Measurements from ENCODE around the gene VOPP1.
A peak's percentile ranks its signal among the peaks of the same experiment; 100 is the strongest.

The VOPP1 gene

DNA sequence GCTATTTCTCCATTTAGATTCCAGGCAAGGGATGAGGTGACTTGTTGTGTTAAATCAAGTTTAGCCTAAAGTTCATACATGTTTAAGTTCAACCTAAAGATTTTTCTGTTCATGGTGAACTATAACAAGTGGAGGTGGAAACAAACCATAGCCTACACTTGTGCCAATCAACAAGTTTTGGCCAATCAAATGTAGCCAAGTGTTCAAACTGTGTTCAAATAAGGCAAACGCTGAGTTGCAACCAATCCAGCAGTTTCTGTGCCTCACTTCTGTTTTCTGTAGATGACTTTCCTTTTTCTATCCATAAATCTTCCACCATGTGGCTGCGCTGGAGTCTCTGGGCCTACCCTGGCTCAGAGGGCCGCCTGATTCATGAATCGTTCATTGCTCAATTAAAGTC, 4.5 kb upstream of the VOPP1 start:
- no peak for DNase-seq

DNA sequence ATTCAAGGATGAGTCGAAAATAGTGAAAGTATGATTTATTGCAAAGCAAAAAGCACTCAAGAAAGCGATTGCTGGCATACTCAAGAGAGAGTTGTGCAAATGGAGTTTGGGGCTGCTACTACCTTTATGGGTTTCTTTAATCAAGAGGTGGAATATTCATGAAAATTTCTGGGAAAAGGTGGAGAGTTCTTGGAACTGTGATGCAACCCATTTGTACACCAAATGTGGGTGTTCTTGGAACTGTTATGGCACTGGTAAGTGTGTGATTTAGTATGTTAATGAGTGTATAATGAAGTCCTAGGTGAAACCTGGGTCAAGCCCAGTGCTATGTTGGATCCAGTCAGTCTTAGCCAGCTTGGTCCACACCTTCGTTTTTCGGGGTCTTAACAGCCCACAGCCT, 3.4 kb upstream of the VOPP1 start:
- DNase-seq, result no peak

DNA sequence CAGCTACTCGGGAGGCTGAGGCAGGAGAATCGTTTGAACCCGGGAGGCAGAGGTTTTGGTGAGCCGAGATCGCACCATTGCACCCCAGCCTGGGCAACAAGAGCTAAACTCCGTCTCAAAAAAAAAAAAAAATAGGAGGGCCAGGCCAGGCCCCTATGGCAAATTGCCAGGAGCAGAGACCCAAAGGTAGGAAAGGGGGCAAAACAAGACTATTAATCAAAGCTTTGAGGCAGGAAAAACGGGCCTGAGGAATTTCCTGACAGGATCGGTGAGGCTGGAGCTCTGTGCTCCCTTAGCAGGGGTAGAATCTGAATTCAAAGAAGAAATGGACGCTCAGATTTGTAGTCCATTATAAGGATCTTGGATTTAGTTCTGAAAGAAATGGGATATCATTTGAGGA, 2.8 kb upstream of the VOPP1 start:
- no peak for DNase-seq

DNA sequence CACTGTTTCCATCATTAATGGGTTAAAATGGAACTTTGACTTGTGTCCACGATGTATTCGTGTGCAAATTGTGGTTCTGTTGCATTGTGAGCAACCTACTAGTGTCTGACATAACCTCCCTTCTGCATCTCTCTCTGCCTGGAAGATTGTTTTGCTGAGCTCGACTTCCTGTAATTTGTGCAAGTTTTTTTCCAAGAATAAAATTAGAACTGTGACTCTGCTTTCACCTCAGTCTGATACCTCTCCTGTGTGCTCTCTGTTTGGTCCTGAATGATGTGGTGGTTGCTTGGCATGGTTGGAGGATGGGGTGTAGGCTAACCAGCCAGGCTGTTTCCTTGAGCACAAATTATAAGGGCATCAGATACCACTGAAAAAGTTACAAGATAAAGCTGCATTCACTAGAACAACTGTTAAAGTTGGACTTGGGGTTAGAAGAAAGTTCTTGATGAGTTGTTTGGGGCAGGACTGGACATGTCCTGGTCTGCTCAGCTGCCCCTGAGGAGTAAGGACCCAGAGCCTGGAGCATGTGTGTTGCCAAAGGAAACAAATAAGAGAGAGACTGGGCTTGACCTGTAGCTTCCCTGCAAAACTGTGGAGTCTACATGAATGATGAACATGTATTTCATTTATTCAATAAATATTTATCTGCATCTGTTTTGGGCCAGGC, 1.9 kb upstream of the VOPP1 start:
- DNase-seq, result no peak

DNA sequence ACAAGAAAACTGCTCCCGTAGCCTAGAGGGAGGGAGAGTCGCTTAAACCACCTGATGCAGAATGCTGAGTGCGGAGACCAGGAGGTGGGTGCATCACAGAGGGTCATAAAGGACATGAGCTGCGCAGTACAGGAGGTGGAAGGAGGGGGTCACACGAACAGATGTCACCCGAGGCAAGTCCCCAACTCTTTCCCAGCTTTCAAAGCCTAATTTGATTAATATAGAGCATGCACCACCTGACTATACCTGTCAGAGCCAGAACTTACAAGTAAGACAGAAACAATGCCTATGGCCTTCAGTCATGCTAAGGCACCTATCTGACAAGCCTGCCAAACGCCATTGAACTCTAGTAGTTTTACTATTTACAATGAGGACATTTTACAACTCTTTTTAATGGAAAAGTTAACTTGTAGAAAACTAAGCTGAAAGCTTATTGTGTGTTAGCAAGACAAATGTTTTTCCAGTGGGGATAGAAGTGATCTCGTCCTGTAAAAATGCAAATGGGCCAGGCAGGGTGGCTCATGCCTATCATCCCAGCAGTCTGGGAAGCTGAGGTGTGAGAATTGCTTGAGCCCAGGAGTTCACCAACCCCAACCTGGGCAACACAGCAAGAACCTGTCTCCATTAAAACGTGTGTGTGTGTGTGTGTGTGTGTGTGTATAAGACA, 1.1 kb upstream of the VOPP1 start:
- no peak for DNase-seq

DNA sequence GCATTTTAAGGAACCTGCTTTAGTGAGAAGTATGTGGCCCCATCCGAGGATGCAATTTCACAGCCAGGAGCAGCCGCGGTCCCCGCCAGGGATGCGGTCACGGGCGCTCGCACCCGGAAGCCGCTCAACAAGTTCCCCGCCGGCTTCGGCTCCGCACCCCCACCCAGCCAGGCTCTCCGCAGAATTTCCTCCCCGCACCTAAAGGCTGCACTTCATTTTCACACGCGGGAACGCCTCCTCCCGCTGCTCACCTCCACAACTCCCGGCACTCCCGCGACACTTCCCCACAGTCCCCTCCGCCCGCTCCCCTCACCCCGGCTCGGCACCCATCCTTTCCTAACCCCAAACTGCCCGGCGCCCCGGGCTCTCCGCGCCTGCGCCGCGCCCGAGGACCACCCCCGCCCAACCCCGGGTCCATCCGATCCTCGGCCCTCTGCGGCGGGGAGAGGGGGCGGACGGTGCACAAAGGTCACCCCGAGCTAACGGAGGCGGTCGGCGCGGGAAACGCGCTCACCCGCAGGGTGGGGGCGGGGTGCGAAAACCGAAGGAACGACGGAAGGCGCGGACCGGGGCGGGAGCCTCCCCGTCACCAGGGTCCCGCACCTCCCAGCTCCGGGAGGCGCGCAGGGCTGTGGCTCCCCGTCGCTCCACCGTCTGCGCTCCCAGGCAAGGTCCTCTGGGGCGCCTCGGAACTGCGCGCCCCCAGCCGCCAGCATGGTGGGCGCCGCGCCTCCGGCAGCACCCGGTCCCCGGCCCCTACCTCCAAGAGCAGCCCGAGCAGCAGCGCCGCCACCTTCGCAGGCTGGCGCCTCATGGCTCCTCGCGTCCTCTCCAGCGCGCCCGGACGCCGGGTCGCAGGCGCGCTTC, 558 bp downstream of the VOPP1 start:
- DNase-seq, result peak; percentile 57

DNA sequence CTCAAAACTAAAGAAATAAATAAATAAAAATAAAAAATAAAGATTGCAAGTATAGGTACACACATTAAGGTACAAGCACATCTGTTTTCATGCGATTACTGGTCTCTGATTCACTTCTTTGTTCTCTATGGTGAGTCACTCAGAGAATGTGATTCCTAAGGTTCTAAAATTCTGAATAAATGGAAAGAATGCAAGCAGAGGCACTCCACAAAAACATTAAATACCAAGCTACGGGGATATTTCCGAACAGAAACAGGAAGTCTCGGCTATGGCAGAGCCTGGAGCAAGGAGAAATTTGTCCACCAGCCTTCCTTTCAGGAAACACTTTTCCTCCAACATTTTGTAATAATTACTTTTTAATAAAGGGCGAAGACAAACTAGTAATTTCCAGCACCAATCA, 1.4 kb downstream of the VOPP1 start:
- no peak for DNase-seq

DNA sequence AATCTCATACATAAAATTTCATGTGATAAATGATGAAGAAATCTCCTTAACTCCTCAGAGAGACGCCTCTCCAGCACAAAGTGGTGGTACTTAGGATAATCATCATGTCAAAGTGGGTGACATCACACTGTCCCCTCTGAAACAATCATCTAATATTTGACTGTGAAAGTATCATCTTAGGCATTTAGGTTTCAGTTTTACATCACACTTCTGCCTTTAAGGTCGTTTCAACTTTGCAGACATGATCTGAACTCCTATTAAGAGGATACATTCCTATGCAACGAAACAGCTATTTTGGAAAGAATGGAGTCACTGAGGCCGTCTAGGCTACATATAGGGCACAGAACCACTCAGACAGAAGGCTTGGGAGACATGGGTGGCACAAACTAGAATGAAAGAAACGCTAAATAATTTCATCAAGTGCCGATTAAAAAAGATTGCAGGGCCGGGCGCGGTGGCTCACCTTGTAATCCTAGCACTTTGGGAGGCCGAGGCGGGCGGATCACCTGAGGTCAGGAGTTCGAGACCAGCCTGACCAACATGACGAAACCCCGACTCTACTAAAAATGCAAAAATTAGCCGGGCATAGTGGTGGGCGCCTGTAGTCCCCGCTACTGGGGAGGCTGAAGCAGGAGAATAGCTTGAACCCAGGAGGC, 2.0 kb downstream of the VOPP1 start:
- no peak for DNase-seq

DNA sequence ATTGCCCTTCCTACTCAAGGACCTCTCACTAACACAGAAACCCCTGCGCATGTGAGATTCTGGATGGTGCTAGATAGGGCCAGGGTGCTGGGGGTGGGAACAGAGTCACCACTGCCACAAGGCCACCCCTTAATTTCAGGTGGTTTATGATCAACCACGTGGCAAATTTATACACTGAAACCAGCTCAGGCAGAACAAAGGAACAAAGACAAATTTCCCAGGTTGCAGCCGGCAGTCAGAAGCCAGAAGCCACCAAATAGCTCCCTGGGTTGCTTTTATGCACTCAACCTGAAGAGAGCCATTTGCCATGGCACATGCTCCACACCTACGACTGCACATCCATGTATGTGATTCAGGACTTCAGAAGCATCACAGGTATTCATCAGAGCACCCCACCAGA, 2.5 kb downstream of the VOPP1 start:
- DNase-seq, result peak; percentile 44

DNA sequence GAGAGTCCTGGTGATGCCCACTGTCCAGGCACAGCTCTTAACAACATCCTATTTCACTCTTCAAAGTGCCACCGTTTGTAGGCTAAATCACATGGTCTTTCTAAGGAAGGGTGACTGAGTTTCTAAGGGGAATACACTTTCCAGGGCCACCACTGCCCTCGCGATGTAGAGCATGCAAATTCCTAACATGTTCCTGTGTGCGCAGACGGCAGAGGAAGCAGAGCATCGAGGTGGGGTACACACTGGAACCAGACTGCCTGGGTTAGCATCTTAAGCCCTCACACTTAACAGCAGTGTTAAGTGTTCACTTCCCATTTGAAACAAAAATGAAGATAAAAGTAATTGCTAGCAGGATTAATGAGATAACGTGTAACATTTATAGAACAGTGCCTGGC, 3.0 kb downstream of the VOPP1 start:
- DNase-seq, result no peak

DNA sequence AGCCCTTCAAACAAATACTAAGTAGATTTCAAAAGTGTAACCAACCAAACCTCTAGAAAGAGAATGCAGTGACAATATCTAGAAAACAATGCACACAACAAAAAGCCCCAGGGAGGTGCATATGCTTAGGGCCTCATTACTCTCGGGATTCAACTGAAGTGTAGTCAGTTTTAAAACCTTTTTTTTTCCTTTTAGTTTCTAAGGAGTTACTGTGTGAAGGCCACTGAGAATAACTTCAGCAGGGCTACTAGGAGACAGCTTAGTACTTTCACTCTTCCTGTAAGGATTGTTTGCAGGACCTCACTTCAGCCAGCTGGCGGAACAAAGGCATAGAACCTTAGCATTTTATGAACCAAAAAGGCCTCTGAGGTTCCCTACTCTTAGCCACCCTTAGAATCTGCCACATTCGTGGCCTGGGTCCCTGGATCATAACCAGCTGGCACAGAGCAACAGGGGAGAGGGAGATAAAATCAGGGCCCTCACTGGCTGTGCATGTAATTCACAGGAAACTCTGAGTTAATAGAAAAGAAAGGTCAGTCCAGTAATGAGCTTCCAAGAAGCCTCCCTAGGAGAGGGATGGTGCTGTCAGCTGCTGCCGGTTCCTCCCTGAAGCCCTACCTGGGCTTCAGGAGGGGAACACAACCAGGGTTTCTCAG, 3.6 kb downstream of the VOPP1 start:
- no peak for DNase-seq

DNA sequence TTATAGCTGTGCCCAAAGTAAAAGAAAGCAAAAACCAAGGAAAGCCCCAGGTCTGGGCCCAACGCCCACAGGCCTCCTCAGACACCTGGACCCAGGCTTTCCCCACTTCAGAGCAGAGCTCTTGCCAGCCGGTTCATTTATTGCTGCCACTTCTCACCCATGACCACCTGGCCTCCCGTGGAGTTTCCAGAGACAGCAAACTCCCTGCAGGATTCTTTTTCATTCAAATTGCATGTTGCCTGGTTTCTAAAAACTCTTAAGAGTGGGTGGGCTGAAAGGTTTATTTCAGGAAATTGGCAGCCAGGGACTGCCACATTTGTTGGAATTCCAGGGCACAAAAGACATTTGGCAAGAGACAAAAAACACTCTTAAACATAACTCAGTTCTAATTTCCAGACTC, 4.7 kb downstream of the VOPP1 start:
- no peak for DNase-seq

DNA sequence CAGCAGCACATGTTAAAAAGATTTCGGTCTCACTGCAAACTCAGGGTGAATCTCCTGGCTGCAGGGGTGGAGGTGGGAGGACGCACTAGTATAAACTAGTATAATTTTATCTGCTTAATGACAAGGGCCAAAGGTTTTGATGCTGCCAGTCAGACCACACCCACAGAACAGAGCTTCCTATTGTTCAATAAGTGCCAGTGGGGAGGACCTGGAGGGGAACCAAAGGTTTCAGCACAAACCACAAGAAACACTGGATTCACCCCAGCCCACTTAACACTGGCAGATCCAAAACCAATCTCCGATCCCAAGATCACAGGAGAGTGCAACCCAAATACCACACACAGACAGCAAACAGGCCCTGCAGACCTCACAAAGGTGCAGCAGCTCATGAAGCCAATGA, 6.6 kb downstream of the VOPP1 start:
- no peak for DNase-seq

DNA sequence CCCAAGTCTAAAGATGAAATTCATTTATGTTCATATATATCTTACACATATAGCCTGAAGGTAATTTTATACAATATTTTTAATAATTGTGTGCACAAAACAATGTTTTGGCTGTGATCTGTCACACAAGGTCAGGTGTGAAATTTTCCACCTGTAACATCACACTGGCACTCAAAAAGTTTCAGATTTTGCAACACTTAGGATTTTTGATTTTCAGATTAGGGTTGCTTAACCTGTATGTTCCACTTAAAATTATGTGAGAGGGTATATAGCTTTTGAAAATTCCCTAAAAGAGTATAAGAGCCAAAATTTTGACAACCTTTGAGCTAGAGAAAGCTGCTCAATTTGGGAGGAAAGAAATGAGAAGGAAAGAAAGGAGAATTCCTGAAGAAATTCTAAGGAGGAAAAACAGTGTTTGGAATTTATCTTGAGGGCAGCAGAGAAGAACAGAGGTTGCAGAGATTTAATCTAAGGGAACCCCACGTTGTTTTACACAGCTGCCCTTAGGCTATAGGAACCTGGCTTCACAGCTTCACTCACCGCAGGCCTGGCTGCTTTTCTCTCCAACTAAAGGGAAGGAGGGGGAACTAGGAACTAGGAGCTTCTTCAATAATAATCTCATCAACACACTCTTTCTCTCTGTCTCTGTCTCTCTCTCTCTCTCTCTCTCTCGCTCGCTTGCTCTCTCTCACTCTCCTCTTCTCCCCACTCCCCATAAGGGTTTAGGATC, 8.5 kb downstream of the VOPP1 start:
- no peak for DNase-seq

DNA sequence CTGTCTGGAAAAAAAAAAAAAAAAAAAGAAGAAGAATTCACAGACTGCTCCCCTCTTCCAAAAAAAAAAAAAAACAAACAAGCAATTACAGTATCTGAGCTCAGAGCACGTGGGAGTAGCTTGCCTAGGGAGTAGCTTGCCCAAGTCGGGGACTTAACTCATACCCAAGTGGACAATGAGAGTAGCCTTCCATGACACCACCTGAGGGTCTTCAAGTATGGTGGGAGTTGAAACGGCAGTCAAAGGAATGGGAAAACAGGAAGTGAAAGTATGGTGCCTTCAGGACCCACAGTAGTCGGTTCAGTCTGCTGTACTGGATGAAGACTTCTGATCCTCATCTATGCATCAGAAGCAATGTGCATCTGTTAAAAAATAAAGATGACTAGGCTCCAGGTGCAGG, 10.6 kb downstream of the VOPP1 start:
- DNase-seq, result no peak

DNA sequence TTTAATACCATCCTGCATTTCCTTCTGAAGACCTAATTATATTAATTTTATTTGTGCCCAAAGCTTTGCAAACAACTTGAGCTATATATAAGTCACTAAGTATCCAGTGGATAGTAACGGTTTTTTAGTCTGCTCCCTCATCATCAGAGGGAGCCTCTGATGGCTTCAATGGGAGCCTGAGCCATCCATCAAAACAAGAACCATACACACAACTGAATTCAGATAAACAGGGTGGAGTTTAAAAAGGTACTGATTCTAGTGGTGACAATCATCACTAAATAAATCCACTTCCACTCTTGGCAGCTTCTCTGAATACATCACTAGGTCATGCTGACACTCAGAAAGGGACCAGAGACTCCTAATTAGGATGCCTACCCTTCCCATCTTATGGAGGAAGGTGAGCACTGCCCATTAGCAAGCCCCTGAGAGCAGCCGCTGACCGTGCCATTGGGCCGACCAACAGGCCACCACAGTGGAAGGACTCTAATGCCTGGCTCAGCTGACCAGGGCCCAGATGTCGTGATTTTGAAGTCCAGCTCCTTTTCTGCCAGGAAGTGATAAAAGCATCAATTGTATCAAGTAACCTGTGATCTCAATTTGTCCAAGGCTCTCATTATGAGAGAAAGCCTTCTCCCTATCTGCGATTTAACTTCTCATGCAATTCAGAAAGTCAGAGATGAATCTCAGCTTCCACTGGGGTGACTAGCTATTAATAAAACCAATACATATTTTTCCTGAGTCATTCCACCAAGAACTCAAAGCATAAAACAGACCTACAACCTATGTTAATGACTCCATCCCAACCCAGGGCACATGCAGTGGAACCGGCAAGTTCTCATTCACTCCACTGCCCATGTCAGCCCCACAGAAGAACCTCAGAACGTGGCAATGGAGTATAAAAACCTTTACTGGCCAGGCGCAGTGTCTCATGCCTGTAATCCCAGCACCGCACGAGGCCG, 13.1 kb downstream of the VOPP1 start:
- DNase-seq, result no peak

DNA sequence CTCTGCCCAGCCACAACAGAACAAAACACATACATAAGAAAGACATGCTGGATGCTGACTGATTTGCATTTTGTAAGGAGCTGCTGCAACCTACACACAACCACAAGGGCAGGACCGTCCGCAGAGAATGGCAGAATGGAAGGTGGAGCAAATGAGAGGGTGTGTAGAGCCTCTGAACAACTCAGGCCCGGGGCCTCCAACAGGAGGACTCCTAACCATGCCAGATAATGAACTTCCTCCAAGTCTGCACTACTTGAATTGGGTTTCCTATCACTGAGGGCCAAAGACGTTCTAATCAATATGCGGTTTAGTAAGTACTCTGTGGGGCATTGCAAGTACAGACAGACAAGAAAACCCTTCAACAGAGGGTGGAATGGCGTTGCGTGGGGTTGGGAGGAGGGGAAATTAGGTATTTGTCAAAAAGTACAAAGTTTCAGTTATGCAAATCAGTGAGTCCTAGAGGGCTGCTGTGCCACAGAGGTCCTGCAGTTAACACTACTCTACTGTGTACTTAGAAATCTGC, 14.6 kb downstream of the VOPP1 start:
- DNase-seq, result no peak

DNA sequence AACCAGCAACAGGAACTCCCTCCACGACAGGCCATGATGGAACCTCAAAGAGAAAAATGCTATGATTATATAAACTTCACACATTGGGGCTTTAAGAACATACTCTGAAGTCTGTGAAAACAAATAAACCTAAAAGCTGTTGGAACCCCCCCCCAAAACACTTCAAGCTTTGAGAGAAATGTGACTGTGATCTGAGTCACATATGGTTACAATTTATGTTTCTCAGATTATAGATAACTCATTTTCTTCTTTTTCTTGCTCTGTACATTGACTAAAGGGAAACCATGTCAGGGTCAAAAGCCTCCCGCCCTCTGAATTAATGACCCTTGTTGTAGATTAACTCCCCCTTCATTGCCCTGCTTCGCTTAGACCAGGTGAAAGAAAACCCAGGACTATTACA, 15.8 kb downstream of the VOPP1 start:
- DNase-seq, result no peak

DNA sequence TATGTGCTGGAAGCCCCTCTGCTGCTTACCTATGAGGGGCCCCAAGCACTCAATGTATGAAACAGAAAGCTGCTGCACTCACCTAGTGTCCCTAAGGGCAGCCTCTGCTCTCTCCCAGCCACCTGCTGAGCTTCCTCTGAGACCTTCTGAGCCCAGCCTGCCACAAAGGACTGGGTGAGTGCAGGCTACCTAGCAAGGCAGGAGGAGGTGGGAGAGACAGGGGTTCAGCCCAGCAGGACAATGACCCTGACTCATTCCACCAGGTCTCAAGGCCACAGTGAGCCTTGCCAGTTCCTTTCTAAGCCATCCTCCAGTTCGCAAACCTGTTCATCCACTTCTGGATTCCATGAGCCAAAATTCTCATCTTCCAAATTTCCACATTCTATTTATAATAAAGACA, 16.3 kb downstream of the VOPP1 start:
- no peak for DNase-seq

DNA sequence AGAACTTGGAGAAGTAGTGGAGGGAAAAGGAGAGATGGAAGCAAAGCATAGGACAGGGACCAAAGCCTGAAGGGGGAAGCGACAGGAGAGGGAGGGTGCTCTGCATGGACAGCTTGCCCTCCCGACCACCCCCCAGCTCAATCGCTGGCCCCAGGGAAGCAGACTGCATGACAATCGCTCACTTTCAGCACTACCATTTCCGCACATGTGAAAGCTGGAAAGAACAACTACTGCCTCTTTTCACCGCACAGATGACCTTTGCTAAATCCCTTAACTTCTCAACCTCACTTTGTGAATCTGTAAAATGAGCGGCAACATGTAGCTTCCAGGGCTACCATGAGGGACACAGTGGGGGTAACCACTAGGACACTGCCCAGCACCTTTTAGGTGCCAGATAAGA, 17.1 kb downstream of the VOPP1 start:
- no peak for DNase-seq

DNA sequence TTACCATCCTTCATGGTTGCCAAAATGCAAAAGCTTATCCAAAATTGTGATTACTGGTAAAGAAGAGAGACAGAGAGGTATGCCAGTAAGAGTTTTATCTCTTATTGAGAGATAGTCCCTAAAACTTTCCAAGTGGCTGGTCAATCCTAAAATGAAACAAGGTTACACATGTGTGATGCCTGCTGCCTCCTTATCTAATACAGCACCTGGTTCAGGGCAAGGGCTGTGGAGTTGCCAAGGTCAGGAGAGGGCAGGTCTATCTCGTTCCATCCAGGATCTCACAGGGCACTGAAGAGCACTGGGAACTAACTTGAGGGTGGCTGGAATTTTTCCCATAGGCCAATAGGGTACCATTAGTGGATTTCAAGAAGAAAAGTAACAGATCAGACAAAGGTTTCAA, 18.3 kb downstream of the VOPP1 start:
- DNase-seq, result no peak
